HG02981 (cell line): Measurements from ENCODE around the gene HCN3.

ENCODE experiments used
- ATAC-seq: cut with Tn5 transposase; IDR thresholded peaks from one replicate; pipeline ENCODE4 v1.9.1; 2021; ENCODE audit warnings: mild to moderate bottlenecking, moderate library complexity; ENCODE audit not compliant: unreplicated experiment

The HCN3 gene

GRCh38 chr1:155308493-155309422, 31.5 kb downstream of the HCN3 start, which contains the start of gene FDPS:
Gene FDPS (plus strand): TSS chr1:155308866. CDS start chr1:155309790, 924 bp downstream.
- peak; percentile 91 for ATAC-seq

GRCh38 chr1:155309423-155310021, 32.3 kb downstream of the HCN3 start:
- no peak for ATAC-seq

GRCh38 chr1:155313261-155313660, 36.0 kb downstream of the HCN3 start:
- ATAC-seq, result no peak

GRCh38 chr1:155316922-155317321, 39.7 kb downstream of the HCN3 start:
- ATAC-seq, result no peak

GRCh38 chr1:155318082-155318481, 40.8 kb downstream of the HCN3 start:
- no peak for ATAC-seq

GRCh38 chr1:155319536-155319935, 42.3 kb downstream of the HCN3 start:
- no peak for ATAC-seq

- ATAC-seq, result no peak
These were observed 43.0 kb downstream of the HCN3 start for GRCh38 chr1:155320252-155320651.

- ATAC-seq, result peak; percentile 22
These were observed 43.7 kb downstream of the HCN3 start, which contains the start of gene RUSC1 for GRCh38 chr1:155320661-155321617. Gene RUSC1 (plus strand): TSS chr1:155320894. CDS start chr1:155321774, 880 bp downstream.

GRCh38 chr1:155321639-155322503, 44.6 kb downstream of the HCN3 start:
- no peak for ATAC-seq

- ATAC-seq, result no peak
These were observed 45.3 kb downstream of the HCN3 start for GRCh38 chr1:155322571-155322952.

GRCh38 chr1:155322953-155323728, 45.9 kb downstream of the HCN3 start:
- ATAC-seq, result peak; percentile 32

GRCh38 chr1:155323729-155324036, 46.4 kb downstream of the HCN3 start:
- ATAC-seq, result peak; percentile 34

GRCh38 chr1:155324037-155324716, 46.9 kb downstream of the HCN3 start:
- peak; percentile 58 for ATAC-seq

GRCh38 chr1:155324717-155325602, 47.7 kb downstream of the HCN3 start:
- peak; percentile 1 for ATAC-seq

GRCh38 chr1:155325603-155325893, 48.3 kb downstream of the HCN3 start:
- no peak for ATAC-seq

GRCh38 chr1:155326020-155326526, 48.8 kb downstream of the HCN3 start:
- ATAC-seq, result no peak

GRCh38 chr1:155326631-155327037, 49.4 kb downstream of the HCN3 start:
- no peak for ATAC-seq

- no peak for ATAC-seq
These were observed 50.7 kb downstream of the HCN3 start for GRCh38 chr1:155327981-155328380.
